Panc1 (cell line): ENCODE measurements around the gene ANO9. TPM values are rescaled to one million over a fixed set of nuclear protein-coding genes. Genes with fewer than 3 reads are reported as not detected.

Source experiments
- ATAC-seq: fragments of 200-7000 bp; cut with Tn5 transposase; 2 replicates; pipeline ENCODE4 v1.9.1; 2020; ENCODE audit warnings: mild to moderate bottlenecking, moderate library complexity
- BruUV-seq: library from RNA; stranded (reverse); fragments of 400-500 nt; replicated peaks from 2 replicates; lab custom pipeline; 2021; lab: Mats Ljungman, UMichigan
- CTCF ChIA-PET: fragments of 300-600 bp; sonication (Branson Sonifier 250); formaldehyde crosslinking; loops from one replicate; lab custom pipeline; 2022; ENCODE audit warnings: antibody characterized with exemption; lab: Charles Lee
- POLR2A ChIA-PET: fragments of 300-600 bp; sonication (Branson Sonifier 250); formaldehyde crosslinking; loops from one replicate; lab custom pipeline; 2022; ENCODE audit warnings: antibody characterized with exemption; lab: Charles Lee
- DNase-seq: peaks from one replicate; pipeline ENCODE4 v3.0.0-alpha.2; 2010; ENCODE audit warnings: low read depth, low spot score
- H3K27ac ChIP-seq: 2 replicates; pipeline ENCODE4 v1.5.1; 2011; ENCODE audit warnings: mild to moderate bottlenecking, low read length, inconsistent platforms
- H3K27me3 ChIP-seq: fragments of 200-500 bp; sonication (Bioruptor generic); 2 replicates; pipeline ENCODE4 v1.6.0; 2014; ENCODE audit warnings: low read length, inconsistent platforms; ENCODE audit not compliant: control insufficient read depth, insufficient read depth
- H3K36me3 ChIP-seq: fragments of 200-500 bp; sonication (Bioruptor generic); 2 replicates; pipeline ENCODE4 v1.5.1; 2014; ENCODE audit warnings: inconsistent platforms, mild to moderate bottlenecking, low read length, moderate library complexity; ENCODE audit not compliant: control insufficient read depth, insufficient read depth
- H3K4me1 ChIP-seq: 2 replicates; pipeline ENCODE4 v1.5.1; 2011; ENCODE audit warnings: inconsistent platforms, mild to moderate bottlenecking, low read length, moderate library complexity; ENCODE audit not compliant: control insufficient read depth, insufficient read depth
- H3K4me3 ChIP-seq, 2 experiments: 2 replicates each; pipeline ENCODE4 v1.5.1; 2011 to 2012; ENCODE audit warnings: low read depth in 2 of 2, low read length in 2 of 2, mild to moderate bottlenecking in 2 of 2, inconsistent platforms in 1 of 2, moderate library complexity in 1 of 2
- H3K9me3 ChIP-seq: fragments of 200-500 bp; sonication (Bioruptor generic); 2 replicates; pipeline ENCODE4 v1.5.1; 2014; ENCODE audit warnings: low read depth, mild to moderate bottlenecking, inconsistent platforms, low read length, moderate library complexity; ENCODE audit not compliant: control insufficient read depth, insufficient read depth
- CTCF ChIP-seq: fragments of 450-650 bp; IDR thresholded peaks from 2 replicates; pipeline ENCODE4 v1.5.1; 2017; ENCODE audit warnings: mild to moderate bottlenecking
- POLR2AphosphoS5 ChIP-seq: IDR thresholded peaks from 2 replicates; pipeline ENCODE4 v1.6.1; 2012; ENCODE audit warnings: mild to moderate bottlenecking, low read depth, low read length, moderate library complexity
- REST ChIP-seq, 2 experiments: IDR thresholded peaks; 2 replicates each; pipeline ENCODE4 v1.6.1; 2011 to 2012; ENCODE audit warnings: low read depth in 2 of 2, control low read depth in 1 of 2, low read length in 1 of 2, mild to moderate bottlenecking in 1 of 2, moderate library complexity in 1 of 2; ENCODE audit not compliant: insufficient read depth in 1 of 2
- SIN3A ChIP-seq: IDR thresholded peaks from 2 replicates; pipeline ENCODE4 v1.6.1; 2012; ENCODE audit warnings: low read depth, mild to moderate bottlenecking, low read length, moderate library complexity, borderline replicate concordance; ENCODE audit not compliant: insufficient read depth
- TCF7L2 ChIP-seq: IDR thresholded peaks from 2 replicates; pipeline ENCODE4 v1.6.1; 2011; ENCODE audit warnings: mild to moderate bottlenecking, low read depth, low read length, inconsistent platforms
- in situ Hi-C: cut with HindIII; loops from 2 replicates; pipeline ENCODE4 v1.10.0; 2016; ENCODE audit warnings: low sequenced_read_pairs, low pct_unique_long_range_greater_than_20kb
- intact Hi-C: fragments of 100-400 bp; cut with micrococcal nuclease; formaldehyde crosslinking; loops from one replicate; pipeline ENCODE4 v1.10.0; 2022; ENCODE audit not compliant: unreplicated experiment
- total RNA-seq: library from RNA; stranded (reverse); gene quantifications from one replicate; pipeline ENCODE4 v1.2.1, GENCODE V29; 2021; ENCODE audit not compliant: unreplicated experiment

Gene ANO9
- total RNA-seq, 1 experiment from 2014 or later, result 61.4 TPM

- no TSS peak for BruUV-seq
- in situ Hi-C loops, result no loop called here
- H3K27me3 ChIP-seq, result no peaks in the 10 kb centered on the region
- ChIA-PET POLR2A (no interaction called here), CTCF (interaction anchor here (1.0 kb wide), 1 partner anchor 19 kb away, joined by 3 read pairs; no protein-coding TSS in a partner anchor)
- H3K4me3 ChIP-seq, result no peak overlapping the region
- DNase-seq, result no peak
- no peak overlapping the region for H3K27ac ChIP-seq
- no peaks in the 10 kb centered on the region for H3K9me3 ChIP-seq
- peak; percentile 50 for ATAC-seq
- peaks cover 11% of the 10 kb centered on the region for H3K4me1 ChIP-seq
- no peak for TF ChIP-seq TCF7L2
- no peak for TF ChIP-seq REST (IDR thresholded peaks at IDR 0.05; ENCODE audit: insufficient read depth in 1 of 2, low read depth in 2 of 2, low read length in 1 of 2)
- no peak for TF ChIP-seq POLR2AphosphoS5
- TF ChIP-seq CTCF, result no peak
- H3K36me3 ChIP-seq, result no peaks in the 10 kb centered on the region
- intact Hi-C loops, result no loop called here
These were observed 11.8 kb downstream of the ANO9 start for GRCh38 chr11:429931-430456.

GRCh38 chr11:429391-429790 is 12.4 kb downstream of the ANO9 start:
- ChIA-PET CTCF (no interaction called here), POLR2A (no interaction called here)
- TF ChIP-seq SIN3A, result no peak
- TF ChIP-seq TCF7L2, result no peak
- TF ChIP-seq REST (IDR thresholded peaks at IDR 0.05; ENCODE audit: insufficient read depth in 1 of 2, low read depth in 2 of 2, low read length in 1 of 2), result no peak
- TF ChIP-seq POLR2AphosphoS5, result no peak
- TF ChIP-seq CTCF, result no peak
- Histone ChIP-seq H3K36me3 (no peaks in the 10 kb centered on the region), H3K9me3 (no peaks in the 10 kb centered on the region), H3K27me3 (no peaks in the 10 kb centered on the region), H3K4me1 (peaks cover 11% of the 10 kb centered on the region), H3K27ac (no peak overlapping the region), H3K4me3 (no peak overlapping the region)
- intact Hi-C loops (no loop called here), in situ Hi-C loops (no loop called here)
- BruUV-seq, result no TSS peak
- no peak for DNase-seq
- ATAC-seq, result no peak
